IMR-90 (cell line): Measurements from ENCODE around the gene DNAJC17.

Experiments
- BHLHE40 ChIP-seq: fragments of 150-350 bp; IDR thresholded peaks from 2 replicates; pipeline ENCODE4 v1.6.1; 2016; ENCODE audit warnings: mild to moderate bottlenecking, low read depth, low read length
- CEBPB ChIP-seq: IDR thresholded peaks from 2 replicates; pipeline ENCODE4 v1.6.1; 2012; ENCODE audit warnings: low read depth, low read length, improper control_type of control experiment
- CTCF ChIP-seq: conservative IDR thresholded peaks from 2 replicates; pipeline ENCODE4 v1.5.1; 2012; ENCODE audit warnings: mild to moderate bottlenecking, low read depth, low read length, improper control_type of control experiment
- MAZ ChIP-seq: IDR thresholded peaks from 2 replicates; pipeline ENCODE4 v1.6.1; 2012; ENCODE audit warnings: low read depth, mild to moderate bottlenecking, low read length, improper control_type of control experiment, moderate library complexity, borderline replicate concordance
- MXI1 ChIP-seq: IDR thresholded peaks from 2 replicates; pipeline ENCODE4 v1.6.1; 2012; ENCODE audit warnings: low read depth, mild to moderate bottlenecking, low read length, moderate library complexity, borderline replicate concordance
- POLR2A ChIP-seq: IDR thresholded peaks from 2 replicates; pipeline ENCODE4 v1.6.1; 2012; ENCODE audit warnings: mild to moderate bottlenecking, low read depth, low read length
- RAD21 ChIP-seq: IDR thresholded peaks from 2 replicates; pipeline ENCODE4 v1.6.1; 2012; ENCODE audit warnings: low read length, improper control_type of control experiment
- RFX5 ChIP-seq: IDR thresholded peaks from 2 replicates; pipeline ENCODE4 v1.8.0; 2012; ENCODE audit warnings: low read depth, mild to moderate bottlenecking, low read length, moderate library complexity
- SMC3 ChIP-seq: fragments of 150-350 bp; IDR thresholded peaks from 2 replicates; pipeline ENCODE4 v1.6.1; 2016; ENCODE audit warnings: low read depth, mild to moderate bottlenecking, antibody characterized with exemption, low read length, moderate library complexity
- USF2 ChIP-seq: fragments of 150-350 bp; IDR thresholded peaks from 2 replicates; pipeline ENCODE4 v1.6.1; 2017; ENCODE audit warnings: mild to moderate bottlenecking, antibody characterized with exemption, low read length, low read depth

- TF ChIP-seq SMC3 (no peak), CTCF (no peak), RFX5 (no peak), POLR2A (no peak), CEBPB (no peak), MXI1 (no peak), BHLHE40 (no peak), RAD21 (no peak), MAZ (no peak), USF2 (no peak)
These were observed 43.4 kb upstream of the DNAJC17 start for GRCh38 chr15:40850576-40851112.
